ENCODE data around the gene LHX3.

LHX3 gene

DNA sequence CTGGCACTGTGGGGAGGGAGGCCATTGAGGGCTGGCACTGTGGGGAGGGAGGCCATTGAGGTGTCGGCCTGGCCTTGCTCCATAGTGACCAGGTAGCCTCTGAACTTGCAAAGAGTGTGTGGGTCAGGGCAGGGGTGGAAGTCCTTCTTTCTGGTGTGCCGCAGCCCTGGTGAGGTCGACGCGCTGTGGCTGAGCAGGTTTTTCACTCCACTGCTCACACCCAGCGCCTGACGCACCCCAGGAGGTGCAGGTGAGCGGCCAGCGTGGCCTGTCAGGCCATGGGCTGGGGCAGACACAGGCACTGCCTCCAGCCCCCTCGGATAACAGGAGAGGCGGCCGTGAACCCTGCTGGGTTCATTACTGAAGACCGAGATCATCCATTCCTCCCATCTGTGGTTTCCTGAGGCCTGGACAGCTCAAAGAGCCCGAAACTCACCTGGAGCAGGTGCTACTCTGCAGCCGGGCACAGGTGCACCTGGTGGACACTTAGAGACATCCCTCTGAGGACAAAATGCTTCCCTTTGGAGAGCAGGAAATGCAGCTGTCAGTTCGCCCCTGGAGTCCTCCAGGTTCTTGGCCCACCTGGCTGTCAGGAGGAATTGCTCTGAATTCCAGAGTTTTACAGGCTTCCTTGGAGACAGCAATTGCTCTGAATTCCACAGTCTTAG, 32.4 kb downstream of the LHX3 start:
- Histone ChIP-seq H3K4me3 (replicated peaks; ENCODE audit: insufficient read depth, low read length) (no peak overlapping the region), H3K27me3 (ENCODE audit: insufficient read depth, poor library complexity, severe bottlenecking) (peaks cover 2% of the 10 kb centered on the region), H3K27ac (replicated peaks) (no peak overlapping the region)
- TF ChIP-seq POLR2AphosphoS5 (IDR thresholded peaks at IDR 0.05; ENCODE audit: low read depth) (no peak), SPI1 (IDR thresholded peaks at IDR 0.05; ENCODE audit: borderline replicate concordance, low read depth) (no peak), GABPA (IDR thresholded peaks at IDR 0.05; ENCODE audit: low read depth) (no peak), REST (IDR thresholded peaks at IDR 0.05; ENCODE audit: insufficient replicate concordance, low read depth) (no peak), CTCF (IDR thresholded peaks at IDR 0.05; ENCODE audit: insufficient read depth, low read length) (no peak)
- DNase-seq (ENCODE audit: low read depth in 1 of 2, low spot score in 1 of 2), result no peak

DNA sequence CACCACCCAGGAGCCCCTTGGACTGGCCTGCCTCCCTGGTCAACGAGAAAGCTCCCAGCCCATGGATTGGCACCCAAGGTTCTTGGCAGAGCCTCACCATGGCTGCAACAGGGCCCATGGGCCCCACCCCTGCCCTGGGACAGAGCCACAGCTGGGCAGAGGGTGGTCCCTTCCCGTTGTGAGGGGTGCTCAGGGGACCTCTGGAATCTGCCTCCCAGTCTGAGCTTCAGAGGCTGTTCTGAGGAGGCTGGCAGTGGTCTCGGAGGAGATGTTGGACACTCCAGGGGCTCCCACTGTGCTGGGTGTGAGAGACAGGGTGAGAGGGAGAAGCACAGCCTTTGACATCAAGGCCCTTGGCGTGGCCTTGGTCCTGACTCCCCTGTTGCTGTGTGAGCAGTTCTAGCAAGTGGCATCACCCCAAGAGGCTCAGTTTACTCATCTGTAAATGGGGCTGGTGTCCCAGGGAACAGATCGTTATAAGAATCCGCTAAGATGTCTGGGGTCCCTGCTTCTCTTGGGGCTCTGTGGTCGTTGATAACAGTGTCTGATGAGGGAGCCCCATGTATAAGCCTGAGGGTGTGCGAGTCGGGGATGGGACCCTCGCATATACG, 33.0 kb downstream of the LHX3 start:
- no peak overlapping the region for H3K27ac ChIP-seq (replicated peaks)

More for the DNA sequence above, 33.0 kb downstream of the LHX3 start:
- no peak for TF ChIP-seq CTCF (IDR thresholded peaks at IDR 0.05; ENCODE audit: insufficient read depth, low read length)
- no peak for TF ChIP-seq REST (IDR thresholded peaks at IDR 0.05; ENCODE audit: insufficient replicate concordance, low read depth)
- TF ChIP-seq GABPA (IDR thresholded peaks at IDR 0.05; ENCODE audit: low read depth), result no peak
- no peak for TF ChIP-seq SPI1 (IDR thresholded peaks at IDR 0.05; ENCODE audit: borderline replicate concordance, low read depth)
- TF ChIP-seq POLR2AphosphoS5 (IDR thresholded peaks at IDR 0.05; ENCODE audit: low read depth), result no peak
- DNase-seq (ENCODE audit: low read depth in 1 of 2, low spot score in 1 of 2), result no peak
- Histone ChIP-seq H3K27me3 (ENCODE audit: insufficient read depth, poor library complexity, severe bottlenecking) (peaks cover 2% of the 10 kb centered on the region), H3K4me3 (replicated peaks; ENCODE audit: insufficient read depth, low read length) (no peak overlapping the region)
